ENCODE measurements around the gene OGG1.

OGG1 gene

GRCh38 chr3:9716801-9717555 is 32.8 kb upstream of the OGG1 start:
- H3K4me3 ChIP-seq (ENCODE audit: control insufficient read depth, low read depth, low read length), result no peak overlapping the region
- DNase-seq (ENCODE audit: low read depth), result no peak
- no peak for TF ChIP-seq CTCF (conservative IDR thresholded peaks at IDR 0.05; ENCODE audit: control insufficient read depth, insufficient read depth, low read depth, low read length)

- no peak overlapping the region for H3K4me3 ChIP-seq (ENCODE audit: control insufficient read depth, low read depth, low read length)
- no peak for TF ChIP-seq CTCF (conservative IDR thresholded peaks at IDR 0.05; ENCODE audit: control insufficient read depth, insufficient read depth, low read depth, low read length)
- DNase-seq (ENCODE audit: low read depth), result no peak
Observed at GRCh38 chr3:9717563-9717962, 32.2 kb upstream of the OGG1 start.

DNA sequence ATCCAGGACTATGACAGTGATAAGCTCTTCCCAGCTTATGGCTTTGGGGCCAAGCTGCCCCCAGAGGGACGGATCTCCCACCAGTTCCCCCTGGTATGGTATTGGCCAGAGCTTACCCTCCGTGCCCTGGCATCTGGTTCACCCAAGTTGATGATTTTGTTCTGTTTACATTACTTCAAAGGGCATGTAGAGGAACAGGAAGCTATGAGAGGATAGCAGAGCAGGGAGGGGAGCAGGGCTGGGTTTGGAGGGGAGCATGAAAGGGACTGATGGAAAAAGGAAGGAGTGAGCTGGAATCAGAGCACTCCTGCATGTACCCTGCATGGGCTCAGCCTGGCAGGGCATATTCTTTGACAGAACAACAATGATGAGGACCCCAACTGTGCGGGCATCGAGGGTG is 31.6 kb upstream of the OGG1 start:
- H3K4me3 ChIP-seq (ENCODE audit: control insufficient read depth, low read depth, low read length), result no peak overlapping the region
- no peak for TF ChIP-seq CTCF (conservative IDR thresholded peaks at IDR 0.05; ENCODE audit: control insufficient read depth, insufficient read depth, low read depth, low read length)
- DNase-seq (ENCODE audit: low read depth), result no peak

GRCh38 chr3:9721015-9721699 is 28.6 kb upstream of the OGG1 start:
- peak; percentile 33 for DNase-seq (ENCODE audit: low read depth)
- H3K4me3 ChIP-seq (ENCODE audit: control insufficient read depth, low read depth, low read length), result no peak overlapping the region
- TF ChIP-seq CTCF (conservative IDR thresholded peaks at IDR 0.05; ENCODE audit: control insufficient read depth, insufficient read depth, low read depth, low read length), result no peak

DNA sequence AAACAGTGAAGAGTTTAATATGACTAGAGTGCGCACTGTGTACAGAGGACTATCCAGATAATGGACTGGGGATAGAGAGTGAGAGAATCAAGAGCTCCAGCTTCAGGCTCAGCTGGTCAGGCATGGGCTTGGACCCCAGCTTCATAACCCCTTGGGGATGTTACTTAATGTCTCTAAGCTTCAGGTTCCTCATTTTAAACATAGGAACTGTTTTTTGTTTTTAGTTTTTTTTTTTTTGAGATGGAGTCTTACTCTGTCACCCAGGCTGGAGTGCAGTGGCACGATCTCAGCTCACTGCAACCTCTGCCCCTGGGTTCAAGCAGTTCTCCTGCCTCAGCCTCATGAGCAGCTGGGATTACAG is 28.1 kb upstream of the OGG1 start:
- DNase-seq (ENCODE audit: low read depth), result no peak

DNA sequence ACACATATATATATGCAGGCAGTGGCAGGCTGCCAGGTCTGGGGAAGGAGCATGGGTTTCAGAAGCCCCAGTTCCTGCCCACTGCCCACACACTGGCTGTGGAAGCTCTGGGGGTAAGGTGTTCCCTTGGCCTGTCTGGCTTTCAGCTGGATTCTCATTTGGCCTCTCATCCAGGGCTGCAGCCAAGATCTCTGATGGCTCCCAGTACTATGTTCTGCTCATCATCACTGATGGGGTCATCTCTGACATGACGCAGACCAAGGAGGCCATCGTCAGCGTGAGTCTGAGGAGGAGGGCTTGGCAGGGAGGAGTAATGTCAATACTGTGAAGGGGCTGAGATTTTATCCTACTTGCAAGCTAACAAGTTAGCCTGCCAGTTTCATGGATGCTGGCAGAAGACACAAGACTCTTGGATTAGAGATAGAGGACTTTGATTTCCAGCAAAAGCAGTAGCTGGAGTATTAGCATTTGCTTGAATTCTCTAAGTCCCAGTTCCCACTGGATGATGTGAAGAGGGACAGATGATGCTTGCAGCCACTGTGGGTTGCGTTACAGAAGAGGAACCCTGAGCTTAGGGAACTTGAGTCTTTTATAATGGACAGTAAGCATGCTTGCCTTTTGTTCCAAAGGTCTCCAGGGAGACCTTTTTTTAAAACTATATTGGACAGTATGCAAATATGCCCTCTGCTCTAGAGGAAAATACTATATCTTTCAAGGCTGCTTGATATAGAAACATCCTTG is 23.8 kb upstream of the OGG1 start:
- peak; percentile 25 for DNase-seq (ENCODE audit: low read depth)
- TF ChIP-seq CTCF (conservative IDR thresholded peaks at IDR 0.05; ENCODE audit: control insufficient read depth, insufficient read depth, low read depth, low read length), result no peak
- no peak overlapping the region for H3K4me3 ChIP-seq (ENCODE audit: control insufficient read depth, low read depth, low read length)

More for the DNA sequence above, 28.1 kb upstream of the OGG1 start:
- no peak overlapping the region for H3K4me3 ChIP-seq (ENCODE audit: control insufficient read depth, low read depth, low read length)
- TF ChIP-seq CTCF (conservative IDR thresholded peaks at IDR 0.05; ENCODE audit: control insufficient read depth, insufficient read depth, low read depth, low read length), result no peak
